Activated naive CD4-positive, alpha-beta T cell treated with anti-CD3 and anti-CD28 coated beads for 36 hours (primary cell): ENCODE measurements around the gene PDS5A. TPM values are rescaled to one million over a fixed set of nuclear protein-coding genes. Genes with fewer than 3 reads are reported as not detected.
A peak's percentile ranks its signal among the peaks of the same experiment; 100 is the strongest.

ENCODE experiments used
- CTCF ChIA-PET: fragments of 350-600 bp; sonication (Branson Sonifier 250); formaldehyde crosslinking; loops from one replicate; lab custom pipeline; 2021; ENCODE audit warnings: antibody characterized with exemption; lab: Charles Lee
- DNase-seq: peaks from one replicate; pipeline ENCODE4 v3.0.0-alpha.2; 2020
- H3K27ac Mint-ChIP-seq: one replicate; pipeline ENCODE4 v1.8.0; 2021; ENCODE audit warnings: mild to moderate bottlenecking, mixed read lengths
- H3K27me3 Mint-ChIP-seq: one replicate; pipeline ENCODE4 v1.8.0; 2021; ENCODE audit warnings: low read depth, mixed read lengths
- H3K36me3 Mint-ChIP-seq: one replicate; pipeline ENCODE4 v1.8.0; 2021; ENCODE audit warnings: low read depth, mixed read lengths
- H3K4me1 Mint-ChIP-seq: one replicate; pipeline ENCODE4 v1.8.0; 2021; ENCODE audit warnings: low read depth, mixed read lengths
- H3K4me3 Mint-ChIP-seq: one replicate; pipeline ENCODE4 v1.8.0; 2021; ENCODE audit warnings: mild to moderate bottlenecking, moderate library complexity, mixed read lengths
- H3K9me3 Mint-ChIP-seq: one replicate; pipeline ENCODE4 v1.8.0; 2021; ENCODE audit warnings: mixed read lengths
- intact Hi-C: fragments of 100-400 bp; cut with micrococcal nuclease; formaldehyde crosslinking; loops from one replicate; pipeline ENCODE4 v1.15.1; 2023
- total RNA-seq, 2 experiments: library from RNA; stranded (reverse); gene quantifications; one replicate each; pipeline ENCODE4 v1.2.3, GENCODE V29; 2021

The PDS5A gene
- total RNA-seq, 2 experiments from 2014 or later, result 86.8 to 89.1 TPM

GRCh38 chr4:39892988-39893692 is 84.6 kb downstream of the PDS5A start:
- no peak for DNase-seq
- Mint-ChIP-seq H3K27ac (no peak overlapping the region), H3K27me3 (no peaks in the 10 kb centered on the region), H3K4me1 (no peaks in the 10 kb centered on the region), H3K36me3 (peaks cover 30% of the 10 kb centered on the region), H3K4me3 (no peak overlapping the region), H3K9me3 (no peaks in the 10 kb centered on the region)
- intact Hi-C loops, result no loop called here
- CTCF ChIA-PET, result no interaction called here

GRCh38 chr4:39889226-39889625 is 88.5 kb downstream of the PDS5A start:
- intact Hi-C loops, result no loop called here
- DNase-seq, result no peak
- H3K4me3 Mint-ChIP-seq, result no peak overlapping the region
- H3K27me3 Mint-ChIP-seq, result no peaks in the 10 kb centered on the region
- no peaks in the 10 kb centered on the region for H3K4me1 Mint-ChIP-seq
- no peak overlapping the region for H3K27ac Mint-ChIP-seq
- CTCF ChIA-PET, result no interaction called here
- H3K9me3 Mint-ChIP-seq, result no peaks in the 10 kb centered on the region
- H3K36me3 Mint-ChIP-seq, result peaks cover 37% of the 10 kb centered on the region

GRCh38 chr4:39888541-39888940 is 89.2 kb downstream of the PDS5A start:
- Mint-ChIP-seq H3K36me3 (peaks cover 37% of the 10 kb centered on the region), H3K27ac (no peak overlapping the region), H3K9me3 (no peaks in the 10 kb centered on the region), H3K27me3 (no peaks in the 10 kb centered on the region), H3K4me1 (no peaks in the 10 kb centered on the region), H3K4me3 (no peak overlapping the region)
- CTCF ChIA-PET, result no interaction called here
- DNase-seq, result no peak
- intact Hi-C loops, result no loop called here

GRCh38 chr4:39883646-39884045 is 94.1 kb downstream of the PDS5A start:
- Mint-ChIP-seq H3K4me1 (no peaks in the 10 kb centered on the region), H3K27ac (no peak overlapping the region), H3K27me3 (no peaks in the 10 kb centered on the region), H3K4me3 (no peak overlapping the region), H3K36me3 (peaks cover 40% of the 10 kb centered on the region), H3K9me3 (no peaks in the 10 kb centered on the region)
- CTCF ChIA-PET, result no interaction called here
- intact Hi-C loops, result no loop called here
- DNase-seq, result no peak

- no peak overlapping the region for H3K27ac Mint-ChIP-seq
- DNase-seq, result no peak
- CTCF ChIA-PET, result no interaction called here
- no peak overlapping the region for H3K4me3 Mint-ChIP-seq
- H3K36me3 Mint-ChIP-seq, result peaks cover 27% of the 10 kb centered on the region
- no peaks in the 10 kb centered on the region for H3K4me1 Mint-ChIP-seq
- H3K9me3 Mint-ChIP-seq, result no peaks in the 10 kb centered on the region
- no peaks in the 10 kb centered on the region for H3K27me3 Mint-ChIP-seq
- intact Hi-C loops, result loop anchor here (1.0 kb wide), 1 partner anchor 9 kb away; no protein-coding TSS in a partner anchor
Observed at GRCh38 chr4:39881789-39882188, 95.9 kb downstream of the PDS5A start.

- Mint-ChIP-seq H3K27me3 (no peaks in the 10 kb centered on the region), H3K36me3 (peaks cover 28% of the 10 kb centered on the region), H3K9me3 (no peaks in the 10 kb centered on the region), H3K4me3 (no peak overlapping the region), H3K27ac (no peak overlapping the region), H3K4me1 (peaks cover 12% of the 10 kb centered on the region)
- intact Hi-C loops, result no loop called here
- DNase-seq, result no peak
- CTCF ChIA-PET, result no interaction called here
Observed at GRCh38 chr4:39877971-39878370, 99.7 kb downstream of the PDS5A start.

- no peaks in the 10 kb centered on the region for H3K9me3 Mint-ChIP-seq
- DNase-seq, result no peak
- CTCF ChIA-PET, result interaction anchor here (0.6 to 1.3 kb wide), 2 partner anchors 117 to 405 kb away, joined by 3 to 4 read pairs; no protein-coding TSS in a partner anchor
- H3K4me3 Mint-ChIP-seq, result no peak overlapping the region
- intact Hi-C loops, result no loop called here
- peak overlapping the region; percentile 56 for H3K27ac Mint-ChIP-seq
- peaks cover 33% of the 10 kb centered on the region for H3K36me3 Mint-ChIP-seq
- no peaks in the 10 kb centered on the region for H3K27me3 Mint-ChIP-seq
- peaks cover 12% of the 10 kb centered on the region for H3K4me1 Mint-ChIP-seq
Observed at GRCh38 chr4:39873823-39874222, 103.9 kb downstream of the PDS5A start.

GRCh38 chr4:39865280-39865679 is 112.4 kb downstream of the PDS5A start:
- no peaks in the 10 kb centered on the region for H3K9me3 Mint-ChIP-seq
- H3K4me3 Mint-ChIP-seq, result no peak overlapping the region
- no peaks in the 10 kb centered on the region for H3K4me1 Mint-ChIP-seq
- no peak overlapping the region for H3K27ac Mint-ChIP-seq
- intact Hi-C loops, result no loop called here
- no peak for DNase-seq
- CTCF ChIA-PET, result interaction anchor here (0.6 to 0.7 kb wide), 2 partner anchors 366 to 618 kb away, joined by 3 read pairs; no protein-coding TSS in a partner anchor
- H3K36me3 Mint-ChIP-seq, result peaks cover 17% of the 10 kb centered on the region
- H3K27me3 Mint-ChIP-seq, result no peaks in the 10 kb centered on the region

- intact Hi-C loops, result no loop called here
- DNase-seq, result no peak
- H3K36me3 Mint-ChIP-seq, result peaks cover 20% of the 10 kb centered on the region
- H3K4me3 Mint-ChIP-seq, result no peak overlapping the region
- CTCF ChIA-PET, result interaction anchor here (0.7 kb wide), 1 partner anchor 73 kb away, joined by 8 read pairs; no protein-coding TSS in a partner anchor
- no peak overlapping the region for H3K27ac Mint-ChIP-seq
- no peaks in the 10 kb centered on the region for H3K27me3 Mint-ChIP-seq
- H3K4me1 Mint-ChIP-seq, result no peaks in the 10 kb centered on the region
- no peaks in the 10 kb centered on the region for H3K9me3 Mint-ChIP-seq
Observed at GRCh38 chr4:39864391-39864790, 113.3 kb downstream of the PDS5A start.

- no peak overlapping the region for H3K4me3 Mint-ChIP-seq
- H3K9me3 Mint-ChIP-seq, result peaks cover 2% of the 10 kb centered on the region
- no peaks in the 10 kb centered on the region for H3K27me3 Mint-ChIP-seq
- H3K36me3 Mint-ChIP-seq, result peaks cover 39% of the 10 kb centered on the region
- no peak overlapping the region for H3K27ac Mint-ChIP-seq
- DNase-seq, result no peak
- CTCF ChIA-PET, result no interaction called here
- intact Hi-C loops, result no loop called here
- H3K4me1 Mint-ChIP-seq, result peaks cover 2% of the 10 kb centered on the region
Observed at GRCh38 chr4:39860804-39861203, 116.9 kb downstream of the PDS5A start.

- no peaks in the 10 kb centered on the region for H3K27me3 Mint-ChIP-seq
- CTCF ChIA-PET, result interaction anchor here (0.5 kb wide), 1 partner anchor 48 kb away, joined by 5 read pairs; no protein-coding TSS in a partner anchor
- H3K9me3 Mint-ChIP-seq, result peaks cover 5% of the 10 kb centered on the region
- H3K27ac Mint-ChIP-seq, result no peak overlapping the region
- H3K36me3 Mint-ChIP-seq, result peaks cover 56% of the 10 kb centered on the region
- peaks cover 6% of the 10 kb centered on the region for H3K4me1 Mint-ChIP-seq
- intact Hi-C loops, result no loop called here
- DNase-seq, result no peak
- no peak overlapping the region for H3K4me3 Mint-ChIP-seq
Observed at GRCh38 chr4:39855909-39856512, 121.7 kb downstream of the PDS5A start.

GRCh38 chr4:39852636-39853035 is 125.1 kb downstream of the PDS5A start:
- no peak for DNase-seq
- Mint-ChIP-seq H3K27ac (no peak overlapping the region), H3K9me3 (peaks cover 5% of the 10 kb centered on the region), H3K36me3 (peaks cover 37% of the 10 kb centered on the region), H3K4me3 (no peak overlapping the region), H3K4me1 (peaks cover 6% of the 10 kb centered on the region), H3K27me3 (no peaks in the 10 kb centered on the region)
- CTCF ChIA-PET, result interaction anchor here (0.6 kb wide), 1 partner anchor 101 kb away, joined by 6 read pairs; no protein-coding TSS in a partner anchor
- intact Hi-C loops, result no loop called here
